ENCODE data around the gene ASB8.

- TF ChIP-seq CTCF (IDR thresholded peaks at IDR 0.05) (no peak), POLR2AphosphoS5 (IDR thresholded peaks at IDR 0.05) (no peak)
These were observed 52.8 kb downstream of the ASB8 start for GRCh38 chr12:48104531-48104930.

Measured in esophagus muscularis mucosa (tissue), 3 donors.